Measurements from ENCODE around the gene LRRTM2.

DNA sequence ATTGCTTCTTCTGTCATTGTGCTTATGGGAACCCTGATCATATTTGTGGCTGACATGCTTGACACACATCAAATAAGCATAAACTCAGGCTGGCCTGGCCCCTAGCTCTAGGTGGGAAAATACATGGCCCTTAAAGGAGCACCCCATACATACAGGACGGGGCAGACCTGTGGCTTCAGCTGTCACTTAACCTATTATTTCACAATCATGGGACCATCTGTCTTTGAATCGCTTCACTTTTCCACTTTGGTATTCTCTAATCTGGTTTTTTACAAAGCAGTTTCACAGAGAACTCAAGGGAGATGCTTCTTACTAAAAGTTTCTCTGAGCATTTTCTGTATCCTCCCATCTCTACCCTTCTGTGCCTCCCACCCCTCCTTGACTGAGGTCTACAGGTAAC lies 34.6 kb upstream of the LRRTM2 start:
- TF ChIP-seq CTCF (IDR thresholded peaks at IDR 0.05) (no peak), POLR2A (IDR thresholded peaks at IDR 0.05) (no peak)

All from uterus (tissue), 2 donors.